Neural progenitor cell (in vitro differentiated cells): ENCODE measurements around the gene ABCB10.

Experiments used
- CTCF ChIP-seq: fragments of 200-600 bp; sonication (generic); IDR thresholded peaks from 2 replicates; pipeline ENCODE4 v1.5.1; 2017; ENCODE audit warnings: antibody characterized with exemption, mild to moderate bottlenecking
- EZH2phosphoT487 ChIP-seq: fragments of 200-600 bp; sonication (generic); IDR thresholded peaks from 2 replicates; pipeline ENCODE4 v1.6.1; 2017; ENCODE audit warnings: antibody characterized with exemption

- TF ChIP-seq CTCF, result peak; percentile 87
- no peak for TF ChIP-seq EZH2phosphoT487
Observed at GRCh38 chr1:229514578-229515275, 43.8 kb downstream of the ABCB10 start.
